Measurements from ENCODE around the gene ANP32B. TPM values are rescaled to one million over a fixed set of nuclear protein-coding genes. Genes with fewer than 3 reads are reported as not detected.

The ANP32B gene
- 10 to 100 TPM; 19.7 to 32.1 (median 27.5) TPM for total RNA-seq

- H3K36me3 ChIP-seq = no peaks in the 10 kb centered on the region
- H3K9me3 ChIP-seq = no peaks in the 10 kb centered on the region
- DNase-seq = peak; percentile 89 to 90
- peak in 1 of 2 donors; percentile 65 for TF ChIP-seq POLR2A (IDR thresholded peaks at IDR 0.05)
- peak; percentile 35 to 98 (median 92) for TF ChIP-seq CTCF (IDR thresholded peaks at IDR 0.05)
- H3K4me3 ChIP-seq (replicated peaks in 1 of 3) = peak within 1 kb of the TSS; percentile 30 to 99 (median 94)
- no peaks in the 10 kb centered on the region for H3K27me3 ChIP-seq
- intact Hi-C loops (cut with DNase I) = loop anchor here (5.0 to 10.0 kb wide), 2 partner anchors 52 to 61 kb away; partner anchors contain the start of gene TRMO
- peak within 1 kb of the TSS; percentile 93 to 99 (median 98) for H3K27ac ChIP-seq
- peaks cover 20 to 22% of the 10 kb centered on the region in 2 donors for H3K4me1 ChIP-seq
- WGBS, 2 donors = 0 to 1% methylated on average over 26 to 32 of the region's 105 CpGs
These were observed at the start of gene ANP32B for GRCh38 chr9:97982683-97983588. Gene ANP32B (plus strand): TSS chr9:97983341. CDS start chr9:97983556, 215 bp downstream.

- 37 to 43% methylated on average over 6 of the region's 6 CpGs for WGBS, 2 donors
- TF ChIP-seq CTCF (IDR thresholded peaks at IDR 0.05) = no peak
- Histone ChIP-seq H3K4me3 (replicated peaks in 1 of 3) (no peak overlapping the region), H3K9me3 (no peaks in the 10 kb centered on the region), H3K27ac (no peak overlapping the region), H3K36me3 (no peaks in the 10 kb centered on the region), H3K27me3 (no peaks in the 10 kb centered on the region), H3K4me1 (peaks cover 0 to 3% of the 10 kb centered on the region in 2 donors)
- no peak for DNase-seq
- intact Hi-C loops (cut with DNase I) = no loop called here
These were observed 48.6 kb upstream of the ANP32B start for GRCh38 chr9:97934321-97935115.

GRCh38 chr9:97935276-97935675 lies 47.9 kb upstream of the ANP32B start:
- TF ChIP-seq CTCF (IDR thresholded peaks at IDR 0.05) (no peak), POLR2A (IDR thresholded peaks at IDR 0.05) (no peak)
- no peak for DNase-seq
- intact Hi-C loops (cut with DNase I) = no loop called here
- 73 to 83% methylated on average over 1 of the region's 1 CpG for WGBS, 2 donors
- peaks cover 0 to 3% of the 10 kb centered on the region in 2 donors for H3K4me1 ChIP-seq
- no peak overlapping the region for H3K4me3 ChIP-seq (replicated peaks in 1 of 3)
- H3K27me3 ChIP-seq = no peaks in the 10 kb centered on the region
- no peak overlapping the region for H3K27ac ChIP-seq
- H3K9me3 ChIP-seq = no peaks in the 10 kb centered on the region
- no peaks in the 10 kb centered on the region for H3K36me3 ChIP-seq

DNA sequence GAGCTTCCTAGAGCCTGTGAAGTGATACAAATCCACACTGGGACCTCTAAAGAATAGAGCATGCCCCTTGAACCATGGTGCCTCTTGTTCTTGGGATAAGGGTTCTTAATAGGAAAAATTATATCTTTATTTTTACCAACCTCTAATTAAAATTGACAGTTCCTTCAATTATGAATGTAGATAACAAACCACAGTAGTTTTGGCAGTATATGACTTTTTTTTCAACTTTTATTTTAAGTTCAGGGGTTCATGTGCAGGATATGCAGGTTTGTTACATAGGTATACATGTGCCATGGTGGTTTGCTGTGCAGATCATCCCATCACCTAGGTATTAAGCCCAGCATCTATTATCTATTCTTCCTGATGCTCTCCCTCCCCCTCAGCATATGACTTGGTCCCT lies 46.1 kb upstream of the ANP32B start:
- H3K4me3 ChIP-seq (replicated peaks in 1 of 3) = no peak overlapping the region
- H3K27me3 ChIP-seq = no peaks in the 10 kb centered on the region
- no peaks in the 10 kb centered on the region for H3K36me3 ChIP-seq
- intact Hi-C loops (cut with DNase I) = no loop called here
- no peak overlapping the region for H3K27ac ChIP-seq
- DNase-seq = no peak
- TF ChIP-seq CTCF (IDR thresholded peaks at IDR 0.05) = no peak
- no peak for TF ChIP-seq POLR2A (IDR thresholded peaks at IDR 0.05)
- no peaks in the 10 kb centered on the region for H3K9me3 ChIP-seq
- H3K4me1 ChIP-seq = no peaks in the 10 kb centered on the region
